DMS79 (cell line): ENCODE data around the gene GIT1.

Source experiments
- DNase-seq: peaks from one replicate; lab custom pipeline; 2025; lab: John Stamatoyannopoulos, UW

Gene GIT1

GRCh38 chr17:29616300-29617048 lies 27.0 kb upstream of the GIT1 start:
- no peak for DNase-seq

- DNase-seq: peak; percentile 28
Measured at GRCh38 chr17:29615492-29616299, 26.2 kb upstream of the GIT1 start.

GRCh38 chr17:29615048-29615385 lies 25.6 kb upstream of the GIT1 start:
- no peak for DNase-seq

- no peak for DNase-seq
Measured at GRCh38 chr17:29614349-29615047, 25.1 kb upstream of the GIT1 start.

GRCh38 chr17:29613856-29614255 lies 24.4 kb upstream of the GIT1 start:
- no peak for DNase-seq

GRCh38 chr17:29613352-29613837 lies 23.9 kb upstream of the GIT1 start:
- DNase-seq: no peak

- DNase-seq: no peak
Measured at GRCh38 chr17:29612404-29613280, 23.2 kb upstream of the GIT1 start.

GRCh38 chr17:29612094-29612403 lies 22.6 kb upstream of the GIT1 start:
- DNase-seq: no peak

- DNase-seq: no peak
Measured at GRCh38 chr17:29611351-29612093, 22.1 kb upstream of the GIT1 start.

GRCh38 chr17:29610395-29610794 lies 20.9 kb upstream of the GIT1 start:
- DNase-seq: no peak

- DNase-seq: no peak
Measured at GRCh38 chr17:29608986-29609385, 19.5 kb upstream of the GIT1 start.

- no peak for DNase-seq
Measured at GRCh38 chr17:29607557-29608195, 18.2 kb upstream of the GIT1 start.

GRCh38 chr17:29603109-29603674 lies 13.7 kb upstream of the GIT1 start:
- DNase-seq: no peak

GRCh38 chr17:29597361-29598172 lies 8.1 kb upstream of the GIT1 start:
- DNase-seq: peak; percentile 40

- no peak for DNase-seq
Measured at GRCh38 chr17:29596811-29597210, 7.4 kb upstream of the GIT1 start.

- no peak for DNase-seq
Measured at GRCh38 chr17:29595943-29596774, 6.7 kb upstream of the GIT1 start.

- DNase-seq: no peak
Measured at GRCh38 chr17:29595107-29595942, 5.9 kb upstream of the GIT1 start.
